ENCODE data around the gene ACRBP. TPM values are rescaled to one million over a fixed set of nuclear protein-coding genes. Genes with fewer than 3 reads are reported as not detected.

ACRBP gene
- total RNA-seq, 1 experiment from 2014 or later = 4.2 TPM

GRCh38 chr12:6627616-6628015, 19.6 kb downstream of the ACRBP start:
- Histone ChIP-seq H3F3A (ENCODE audit: insufficient read depth, low read depth) (peaks cover 6% of the 10 kb centered on the region; the same call in 1 of the 2 replicates), H4K20me1 (ENCODE audit: insufficient read depth) (no peaks in the 10 kb centered on the region), H3K36me3 (ENCODE audit: low read depth) (no peaks in the 10 kb centered on the region), H2AFZ (no peak overlapping the region), H3K4me1 (replicated peaks; ENCODE audit: insufficient read depth) (no peaks in the 10 kb centered on the region), H3K27me3 (ENCODE audit: insufficient read depth, low read depth) (no peaks in the 10 kb centered on the region), H3K79me2 (ENCODE audit: low read depth) (no peaks in the 10 kb centered on the region), H3K27ac (no peak overlapping the region), H3K9me2 (ENCODE audit: insufficient read depth) (no peaks in the 10 kb centered on the region), H3K9me3 (ENCODE audit: insufficient read depth, low read depth) (no peaks in the 10 kb centered on the region), H3K4me3 (no peak overlapping the region), H3K4me2 (no peak overlapping the region)
- no TSS peak for BruUV-seq (replicated peaks)
- no peak for DNase-seq
- TF ChIP-seq CTCF (conservative IDR thresholded peaks at IDR 0.05) = no peak
- TF ChIP-seq EZH2 (IDR thresholded peaks at IDR 0.05; ENCODE audit: low read depth) = no peak
- CTCF ChIA-PET = no interaction called here
- intact Hi-C loops (cut with micrococcal nuclease; ENCODE audit: unreplicated experiment) = no loop called here
- POLR2A ChIA-PET (ENCODE audit: unreplicated experiment) = no interaction called here

- Histone ChIP-seq H4K20me1 (ENCODE audit: insufficient read depth) (no peaks in the 10 kb centered on the region), H3K9me3 (ENCODE audit: insufficient read depth, low read depth) (no peaks in the 10 kb centered on the region), H3K4me2 (no peak overlapping the region), H3K9me2 (ENCODE audit: insufficient read depth) (no peaks in the 10 kb centered on the region), H3K27me3 (ENCODE audit: insufficient read depth, low read depth) (no peaks in the 10 kb centered on the region), H3F3A (ENCODE audit: insufficient read depth, low read depth) (peaks cover 6% of the 10 kb centered on the region; the same call in 1 of the 2 replicates), H3K36me3 (ENCODE audit: low read depth) (no peaks in the 10 kb centered on the region), H3K4me1 (replicated peaks; ENCODE audit: insufficient read depth) (no peaks in the 10 kb centered on the region), H3K4me3 (no peak overlapping the region), H3K27ac (no peak overlapping the region), H2AFZ (no peak overlapping the region), H3K79me2 (ENCODE audit: low read depth) (no peaks in the 10 kb centered on the region)
- intact Hi-C loops (cut with micrococcal nuclease; ENCODE audit: unreplicated experiment) = no loop called here
- ChIA-PET POLR2A (ENCODE audit: unreplicated experiment) (no interaction called here), CTCF (no interaction called here)
- TF ChIP-seq EZH2 (IDR thresholded peaks at IDR 0.05; ENCODE audit: low read depth) (no peak), CTCF (conservative IDR thresholded peaks at IDR 0.05) (no peak)
- no TSS peak for BruUV-seq (replicated peaks)
- no peak for DNase-seq
These were observed 20.5 kb downstream of the ACRBP start for GRCh38 chr12:6626654-6627283.

GRCh38 chr12:6620885-6621274, 26.4 kb downstream of the ACRBP start:
- no TSS peak for BruUV-seq (replicated peaks)
- no peaks in the 10 kb centered on the region for H3K9me3 ChIP-seq (ENCODE audit: insufficient read depth, low read depth)
- ChIA-PET POLR2A (ENCODE audit: unreplicated experiment) (no interaction called here), CTCF (no interaction called here)
- no peak for TF ChIP-seq EZH2 (IDR thresholded peaks at IDR 0.05; ENCODE audit: low read depth)
- no peak for TF ChIP-seq CTCF (conservative IDR thresholded peaks at IDR 0.05)
- no peak overlapping the region for H2AFZ ChIP-seq
- no peaks in the 10 kb centered on the region for H3K9me2 ChIP-seq (ENCODE audit: insufficient read depth)
- no peak overlapping the region for H3K4me3 ChIP-seq
- H3K27ac ChIP-seq = no peak overlapping the region
- H3F3A ChIP-seq (ENCODE audit: insufficient read depth, low read depth) = peaks cover 20% of the 10 kb centered on the region
- H3K4me1 ChIP-seq (replicated peaks; ENCODE audit: insufficient read depth) = no peaks in the 10 kb centered on the region
- no peak for DNase-seq
- H3K4me2 ChIP-seq = no peak overlapping the region
- H3K27me3 ChIP-seq (ENCODE audit: insufficient read depth, low read depth) = no peaks in the 10 kb centered on the region
- H3K36me3 ChIP-seq (ENCODE audit: low read depth) = no peaks in the 10 kb centered on the region
- intact Hi-C loops (cut with micrococcal nuclease; ENCODE audit: unreplicated experiment) = loop anchor here (1.0 kb wide), 1 partner anchor 28 kb away; no protein-coding TSS in a partner anchor
- H4K20me1 ChIP-seq (ENCODE audit: insufficient read depth) = no peaks in the 10 kb centered on the region
- no peaks in the 10 kb centered on the region for H3K79me2 ChIP-seq (ENCODE audit: low read depth)

Data from PC-9 (cell line).